ENCODE data around the gene SLAMF6.
"Not testable (repeated sequence)": the region's sequence is repeated elsewhere in the genome, so short reads cannot be mapped to it uniquely, and the experiment has no call there.

SLAMF6 gene

DNA sequence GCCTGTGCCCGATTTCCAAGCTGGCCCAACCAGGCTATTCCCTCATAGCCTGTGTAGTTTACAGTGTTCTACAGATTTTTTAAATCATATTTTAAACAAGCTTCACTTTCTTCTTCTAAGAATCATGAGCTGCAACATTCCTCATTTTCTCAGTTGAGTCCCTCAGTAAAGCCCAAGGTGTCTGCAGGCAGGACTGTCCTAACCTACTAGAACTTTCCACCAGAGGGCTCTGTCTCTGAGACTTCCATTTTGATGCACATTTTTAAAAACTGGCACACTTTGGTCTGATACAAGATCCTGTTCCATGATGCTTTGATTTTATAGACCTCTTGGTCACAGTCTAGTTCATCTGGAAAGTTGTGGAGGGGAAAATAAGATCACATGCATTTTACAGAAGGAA lies 21.6 kb upstream of the SLAMF6 start:
- in situ Hi-C loops (cut with MboI; ENCODE audit: low sequenced_read_pairs) = no loop called here

DNA sequence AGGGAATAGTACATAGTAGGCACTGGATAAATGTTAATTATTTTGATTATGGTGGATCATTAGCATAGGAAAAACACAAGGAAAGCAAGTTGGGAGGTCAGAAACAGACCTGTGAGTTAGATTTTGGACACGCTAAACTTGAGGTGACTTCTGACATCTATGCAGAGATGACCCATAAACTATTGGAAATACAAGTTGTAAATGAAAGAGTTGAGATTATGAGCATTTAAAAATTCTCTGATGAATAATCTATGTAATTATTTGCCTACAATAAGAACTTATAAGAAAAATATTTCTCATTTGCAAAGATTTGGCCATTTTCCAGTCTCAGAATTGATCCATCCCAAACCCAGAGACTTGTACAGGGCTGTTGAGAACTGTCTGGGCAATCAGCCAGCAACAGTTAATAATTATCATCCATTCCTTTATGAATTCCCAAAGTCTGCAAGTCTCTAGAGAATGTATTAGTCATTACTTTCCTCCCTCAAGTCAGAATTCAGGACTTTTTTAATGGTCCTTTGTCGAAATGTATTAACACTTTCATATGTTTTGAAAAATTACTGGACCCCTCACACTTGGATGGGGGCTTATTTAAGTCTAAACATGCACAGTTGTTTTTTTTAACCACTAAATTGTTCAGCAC lies 19.4 kb upstream of the SLAMF6 start:
- in situ Hi-C loops (cut with MboI; ENCODE audit: low sequenced_read_pairs) = no loop called here

DNA sequence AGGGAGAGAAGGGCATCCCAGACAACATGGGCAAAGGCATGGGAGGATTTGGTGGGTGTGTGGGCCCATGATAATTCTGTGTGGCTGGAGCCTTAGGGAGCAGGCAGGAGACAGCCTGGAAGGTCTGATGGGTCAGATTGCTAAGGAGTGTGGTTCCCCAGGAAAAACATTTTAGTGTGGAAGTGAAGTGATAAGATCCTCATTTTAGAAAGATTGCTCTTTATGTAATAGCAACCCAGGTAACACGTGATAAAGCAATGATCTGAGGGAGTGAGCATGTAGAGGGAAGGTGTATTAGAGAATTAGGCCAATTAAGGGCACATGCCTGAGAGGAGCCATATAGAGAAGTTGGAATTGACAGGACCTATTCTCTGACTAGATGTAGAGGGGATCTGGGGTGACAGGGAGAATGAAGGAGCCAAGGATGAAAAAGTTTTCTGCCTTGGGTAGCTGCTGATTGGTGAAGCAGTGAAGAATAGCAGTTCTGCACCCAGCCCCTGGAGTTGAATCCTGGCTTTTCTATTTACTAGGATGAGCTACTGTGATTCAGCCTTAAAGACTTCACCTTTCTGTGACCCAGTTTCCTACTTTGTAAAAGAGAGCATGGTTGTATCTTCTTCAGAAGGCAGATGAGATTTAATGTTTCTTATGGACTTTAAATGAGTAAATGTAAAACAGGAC lies 18.7 kb upstream of the SLAMF6 start:
- in situ Hi-C loops (cut with MboI; ENCODE audit: low sequenced_read_pairs) = no loop called here

DNA sequence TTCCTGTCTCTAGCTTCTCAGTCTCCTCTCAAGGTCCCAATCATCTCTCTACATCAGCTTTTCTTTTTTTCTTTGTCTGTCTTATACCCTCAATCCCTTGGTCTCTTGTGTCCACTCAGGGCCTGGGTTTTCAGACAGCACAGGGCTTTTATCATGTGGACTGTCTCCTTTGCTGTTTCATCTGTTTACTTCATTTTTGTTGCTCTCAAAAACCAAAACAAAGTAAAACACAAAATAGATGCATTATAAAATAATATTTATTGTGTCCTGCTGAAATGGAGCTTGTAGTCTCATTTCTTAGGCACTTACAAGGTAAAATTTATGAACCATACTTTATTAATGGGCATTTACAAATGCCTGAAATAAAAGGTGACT lies 17.8 kb upstream of the SLAMF6 start:
- in situ Hi-C loops (cut with MboI; ENCODE audit: low sequenced_read_pairs) = no loop called here

DNA sequence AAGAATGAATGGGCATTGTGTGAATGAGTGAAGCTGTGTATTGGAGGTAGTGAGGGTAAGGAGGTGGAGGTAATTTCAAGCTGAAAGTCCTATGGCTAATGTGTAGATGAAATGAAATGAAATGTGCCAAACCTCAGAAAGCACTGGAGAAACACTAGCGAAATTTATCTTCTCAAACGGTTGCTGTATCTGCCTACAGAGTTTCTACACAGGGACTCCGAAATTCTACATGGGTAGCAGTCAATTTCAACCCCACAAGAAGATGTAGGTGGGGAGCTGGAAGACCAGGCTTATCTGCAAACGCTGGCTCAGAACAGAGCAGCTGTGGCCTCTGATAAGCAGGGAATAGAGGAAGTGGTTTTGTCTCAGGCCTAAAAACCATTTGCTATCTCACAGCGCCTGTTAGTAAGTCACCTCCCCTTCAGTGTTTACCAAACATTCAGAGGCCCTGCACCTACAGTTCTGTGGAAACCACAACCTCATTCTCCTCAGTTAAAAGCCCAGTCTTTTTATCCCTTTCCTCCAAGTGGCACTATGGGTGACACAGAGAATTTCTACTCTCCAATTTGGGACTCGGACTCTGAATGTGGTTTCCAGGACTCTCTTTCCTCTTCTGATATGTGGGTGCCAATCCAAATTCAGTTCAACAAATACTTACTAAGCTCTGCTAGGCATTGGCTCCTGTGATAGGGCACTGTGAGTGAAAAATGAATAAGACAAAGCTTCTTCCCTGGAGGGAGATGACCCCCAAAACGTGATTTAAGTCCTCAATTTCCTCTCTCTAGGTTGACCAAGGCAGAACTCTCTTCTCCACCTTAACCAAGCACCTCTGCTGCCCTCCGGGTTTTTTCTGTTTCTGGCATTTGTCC lies 17.2 kb upstream of the SLAMF6 start:
- in situ Hi-C loops (cut with MboI; ENCODE audit: low sequenced_read_pairs) = no loop called here

DNA sequence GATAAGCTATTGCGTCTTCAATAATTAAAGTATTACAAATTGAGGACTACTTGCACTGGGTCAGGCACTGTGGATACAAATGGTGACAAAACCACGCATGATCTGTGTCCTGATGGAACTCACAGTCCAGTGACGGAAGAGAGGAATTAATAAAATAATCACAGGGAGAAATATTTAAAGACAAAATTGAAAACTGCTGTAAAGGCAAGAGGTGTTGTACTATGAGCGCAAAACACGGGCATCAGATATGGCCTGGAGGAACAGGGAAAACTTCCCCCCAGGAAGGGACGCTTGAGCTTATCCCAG lies 16.6 kb upstream of the SLAMF6 start:
- in situ Hi-C loops (cut with MboI; ENCODE audit: low sequenced_read_pairs) = no loop called here

DNA sequence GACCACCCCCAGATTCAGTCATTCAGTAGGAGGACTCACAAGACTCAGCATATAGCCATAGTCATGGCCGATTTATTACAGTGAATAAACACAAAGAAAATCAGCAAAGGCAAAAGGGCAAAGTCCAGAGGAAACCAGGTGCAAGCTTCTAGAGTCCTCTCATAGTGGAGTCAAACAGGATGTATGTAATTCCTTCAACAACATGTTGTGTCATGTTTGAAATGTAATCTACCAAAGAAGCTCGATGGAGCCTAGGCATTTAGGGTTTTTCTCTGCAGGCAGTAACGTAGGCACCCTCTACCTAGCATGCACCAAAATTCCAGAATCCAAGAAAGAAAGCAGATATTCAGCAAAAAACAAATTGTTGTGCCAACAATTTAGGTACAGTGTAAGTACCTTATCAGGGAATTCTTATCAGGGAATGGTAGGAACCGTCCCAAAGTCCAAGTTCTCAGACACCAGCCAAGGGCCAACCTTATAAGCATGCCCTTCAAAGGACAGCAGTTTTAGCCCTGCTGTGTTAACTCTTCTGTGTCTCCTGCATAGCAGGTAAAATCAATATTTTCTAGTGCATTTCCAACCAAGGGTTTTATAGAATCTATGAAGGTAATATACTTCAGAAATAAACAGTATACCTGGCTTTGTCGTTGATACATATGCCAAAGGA lies 16.1 kb upstream of the SLAMF6 start:
- in situ Hi-C loops (cut with MboI; ENCODE audit: low sequenced_read_pairs) = no loop called here

DNA sequence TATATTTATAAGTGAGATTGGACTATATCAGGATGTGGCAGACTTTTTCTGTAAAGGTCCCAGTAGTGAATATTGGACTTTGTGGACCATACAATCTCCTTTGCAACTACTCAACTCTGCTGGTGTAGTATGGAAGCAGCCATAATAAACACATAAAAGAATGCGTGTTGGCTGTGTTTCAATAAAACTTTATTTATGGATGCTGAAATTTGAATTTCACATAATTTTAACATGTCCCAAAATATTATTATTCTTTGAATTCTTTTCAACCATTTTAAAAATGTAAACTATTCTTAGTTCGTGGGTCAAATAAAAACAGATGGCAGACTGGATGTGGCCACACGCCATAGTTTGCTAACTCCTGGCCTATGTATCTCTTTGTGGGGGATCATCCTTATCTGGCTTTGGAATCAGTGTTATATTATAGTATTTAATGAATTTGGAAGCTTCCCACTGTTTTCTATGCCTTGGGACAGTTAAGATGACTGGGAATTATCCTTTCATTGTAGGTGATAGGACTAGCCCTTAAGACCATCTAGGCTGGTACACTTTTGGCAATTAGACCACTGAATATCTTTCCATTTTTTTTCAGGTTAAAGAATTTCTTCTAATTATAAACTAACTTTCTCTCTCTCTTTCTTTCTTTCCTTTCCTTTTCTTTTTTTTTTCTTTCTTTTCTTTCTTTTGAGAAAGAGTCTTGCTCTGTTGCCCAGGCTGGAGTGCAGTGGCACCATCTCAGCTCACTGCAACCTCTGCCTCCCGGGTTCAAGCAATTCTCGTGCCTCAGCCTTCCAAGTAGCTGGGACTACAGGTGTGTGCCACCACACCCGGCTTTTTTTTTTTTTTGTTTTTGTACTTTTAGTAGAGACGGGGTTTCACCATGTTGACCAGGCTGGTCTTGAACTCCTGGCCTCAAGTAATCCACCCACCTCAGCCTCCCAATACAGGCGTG lies 14.9 kb upstream of the SLAMF6 start:
- in situ Hi-C loops (cut with MboI; ENCODE audit: low sequenced_read_pairs) = no loop called here

DNA sequence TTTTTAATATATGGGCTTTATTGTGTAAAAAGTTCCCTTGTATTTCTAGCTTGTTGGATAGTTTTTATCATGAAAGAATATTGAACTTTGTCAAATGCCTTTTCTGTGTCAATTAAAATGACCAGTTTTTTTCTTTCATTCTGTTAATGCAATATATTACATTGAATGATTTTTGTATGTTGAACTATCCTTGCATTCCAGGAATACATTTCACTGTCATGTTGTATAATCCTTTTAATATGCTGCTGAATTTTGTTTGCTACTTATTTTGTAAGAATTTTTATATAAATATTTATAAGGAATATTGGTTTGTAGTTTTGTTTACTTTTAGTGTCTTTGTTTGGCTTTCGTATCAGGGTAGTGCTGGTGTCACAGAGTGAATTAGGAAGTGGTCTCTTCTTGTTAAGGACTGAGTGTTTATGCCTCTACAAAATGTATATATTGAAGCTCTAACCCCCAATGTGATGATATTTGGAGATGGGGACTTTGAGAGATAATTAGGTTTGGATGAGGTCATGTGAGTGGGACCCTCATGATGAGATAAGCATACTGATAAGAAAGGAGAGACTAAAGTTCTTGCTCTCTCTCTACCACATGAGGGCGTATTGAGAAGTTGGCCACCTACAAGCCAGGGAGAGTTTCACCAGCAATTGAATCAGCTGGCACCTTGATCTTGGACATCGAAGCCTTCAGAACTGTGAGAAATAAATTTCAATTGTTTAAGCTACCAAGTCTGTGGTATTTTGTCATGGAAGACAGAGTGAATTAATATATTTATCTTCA lies 12.0 kb upstream of the SLAMF6 start:
- in situ Hi-C loops (cut with MboI; ENCODE audit: low sequenced_read_pairs) = no loop called here

DNA sequence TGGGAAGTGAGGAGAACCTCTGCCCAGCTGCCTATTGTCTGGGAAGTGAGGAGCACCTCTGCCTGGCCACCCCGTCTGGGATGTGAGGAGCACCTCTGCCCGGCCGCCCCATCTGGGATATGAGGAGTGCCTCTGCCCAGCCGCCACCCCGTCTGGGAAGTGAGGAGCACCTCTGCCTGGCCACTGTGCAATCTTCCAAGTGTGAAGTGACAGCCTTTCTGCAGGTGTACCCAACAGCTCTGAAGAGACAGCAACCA lies 9.4 kb upstream of the SLAMF6 start:
- in situ Hi-C loops (cut with MboI; ENCODE audit: low sequenced_read_pairs) = not testable (repeated sequence)

DNA sequence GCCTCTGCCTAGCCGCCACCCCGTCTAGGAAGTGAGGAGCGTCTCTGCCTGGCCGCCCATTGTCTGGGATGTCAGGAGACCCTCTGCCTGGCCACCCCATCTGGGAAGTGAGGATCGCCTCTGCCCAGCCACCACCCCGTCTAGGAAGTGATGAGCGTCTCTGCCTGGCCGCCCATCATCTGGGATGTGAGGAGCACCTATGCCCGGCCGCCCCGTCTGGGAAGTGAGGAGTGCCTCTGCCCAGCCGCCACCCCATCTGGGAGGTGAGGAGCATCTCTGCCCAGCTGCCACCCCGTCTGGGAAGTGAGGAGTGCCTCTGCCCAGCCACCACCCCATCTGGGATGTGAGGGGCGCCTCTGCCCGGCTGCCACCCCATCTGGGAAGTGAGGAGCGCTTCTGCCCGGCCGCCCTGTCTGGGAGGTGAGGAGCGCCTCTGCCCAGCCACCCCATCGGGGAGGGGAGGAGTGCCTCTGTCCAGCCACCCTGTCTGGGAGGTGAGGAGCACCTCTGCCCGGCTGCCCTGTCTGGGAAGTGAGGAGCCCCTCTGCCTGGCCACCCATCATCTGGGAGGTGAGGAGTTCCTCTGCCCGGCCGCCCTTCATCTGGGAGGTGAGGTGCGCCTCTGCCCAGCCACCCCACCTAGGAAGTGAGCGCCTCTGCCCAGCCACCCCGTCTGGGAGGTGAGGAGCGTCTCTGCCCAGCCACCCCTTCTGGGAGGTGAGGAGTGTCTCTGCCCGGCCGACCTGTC lies 8.9 kb upstream of the SLAMF6 start:
- in situ Hi-C loops (cut with MboI; ENCODE audit: low sequenced_read_pairs) = not testable (repeated sequence)

DNA sequence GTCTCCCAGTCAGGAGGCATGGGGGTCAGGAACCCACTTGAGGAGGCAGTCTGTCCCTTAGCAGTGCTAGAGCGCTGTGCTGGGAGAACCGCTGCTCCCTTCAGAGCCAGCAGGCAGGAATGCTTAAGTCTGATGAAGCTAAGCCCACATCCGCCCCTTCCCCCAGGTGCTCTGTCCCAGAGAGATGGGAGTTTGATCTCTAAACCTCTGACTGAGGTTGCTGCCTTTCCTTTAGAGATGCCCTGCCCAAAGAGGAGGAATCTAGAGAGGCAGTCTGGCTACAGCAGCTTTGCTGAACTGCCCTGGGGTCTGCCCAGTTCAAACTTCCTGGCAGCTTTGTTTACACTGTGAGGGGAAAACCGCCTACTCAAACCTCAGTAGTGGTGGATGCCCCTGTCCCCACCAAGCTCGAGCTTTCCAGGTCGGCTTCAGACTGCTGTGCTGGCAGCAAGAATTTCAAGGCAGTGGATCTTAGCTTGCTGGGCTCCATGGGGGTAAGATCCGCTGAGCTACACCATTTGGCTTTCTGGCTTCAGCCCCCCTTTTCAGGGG lies 6.4 kb upstream of the SLAMF6 start:
- in situ Hi-C loops (cut with MboI; ENCODE audit: low sequenced_read_pairs) = not testable (repeated sequence)

DNA sequence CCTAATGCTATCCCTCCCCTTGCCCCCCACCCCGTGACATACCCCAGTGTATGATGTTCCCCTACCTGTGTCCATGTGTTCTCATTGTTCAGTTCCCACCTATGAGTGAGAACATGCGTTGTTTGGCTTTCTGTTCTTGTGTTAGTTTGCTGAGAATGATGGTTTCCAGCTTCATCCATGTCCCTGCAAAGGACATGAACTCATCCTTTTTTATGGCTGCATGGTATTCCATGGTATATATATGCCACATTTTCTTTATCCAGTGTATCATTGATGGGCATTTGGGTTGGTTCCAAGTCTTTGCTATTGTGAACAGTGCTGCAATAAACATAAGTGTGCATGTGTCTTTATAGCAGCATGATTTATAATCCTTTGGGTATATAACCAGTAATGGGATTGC lies 734 bp upstream of the SLAMF6 start:
- in situ Hi-C loops (cut with MboI; ENCODE audit: low sequenced_read_pairs) = not testable (repeated sequence)

DNA sequence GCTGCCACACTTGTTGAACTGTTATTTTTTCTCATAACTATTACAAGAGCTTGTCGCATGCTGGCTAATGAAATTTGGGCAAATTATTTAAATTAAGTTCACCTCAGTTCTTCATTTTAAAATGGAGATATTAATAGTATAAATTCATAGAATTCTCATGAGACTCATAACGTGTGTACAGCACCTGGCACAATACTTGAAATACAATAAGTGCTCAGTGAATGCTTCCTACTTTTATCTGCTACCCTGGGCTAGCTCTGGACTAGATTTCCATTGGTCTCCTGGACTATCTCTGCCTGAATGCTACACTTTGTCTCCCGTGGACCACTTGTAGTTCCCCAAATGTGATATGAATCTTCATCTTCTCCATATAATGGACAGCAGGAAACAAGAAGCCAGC lies 919 bp downstream of the SLAMF6 start:
- in situ Hi-C loops (cut with MboI; ENCODE audit: low sequenced_read_pairs) = no loop called here

DNA sequence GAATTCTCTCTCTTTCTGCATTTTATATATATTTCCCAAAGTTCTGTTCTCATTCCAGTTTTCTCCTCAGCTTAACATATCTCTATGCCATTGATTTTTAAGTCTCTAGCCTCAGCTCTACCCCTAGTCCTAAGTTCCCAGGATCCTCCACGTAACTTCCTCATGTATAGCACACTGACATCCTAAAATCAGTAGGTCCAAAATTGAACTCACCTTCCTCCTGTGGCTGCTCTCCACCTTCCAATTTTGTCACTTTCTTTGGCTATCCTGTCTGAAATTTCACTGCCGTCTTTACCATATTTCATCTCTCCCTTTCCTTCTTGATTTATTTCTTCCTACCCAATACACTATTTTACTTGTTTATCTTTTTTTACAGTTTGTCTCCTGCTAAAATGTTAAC lies 1.5 kb downstream of the SLAMF6 start:
- in situ Hi-C loops (cut with MboI; ENCODE audit: low sequenced_read_pairs) = no loop called here

DNA sequence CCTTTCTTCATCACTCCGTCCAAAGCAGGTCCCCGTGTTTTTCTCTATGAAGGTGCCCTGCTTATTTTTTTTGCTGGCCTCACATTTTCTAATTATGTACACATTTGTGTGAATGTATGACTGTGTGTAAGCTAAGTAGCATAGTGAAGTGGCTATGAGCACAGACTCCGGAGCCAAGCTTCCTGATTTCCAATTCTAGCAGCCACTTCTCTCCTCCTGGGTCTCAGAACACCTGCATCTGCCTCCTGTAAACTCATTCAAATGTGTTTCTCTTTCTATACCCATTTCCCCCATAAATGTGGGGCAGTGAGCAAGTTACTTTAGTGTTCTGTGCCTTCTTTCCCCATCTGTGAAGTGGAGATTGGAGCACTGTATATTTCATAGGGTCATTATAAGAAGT lies 2.1 kb downstream of the SLAMF6 start:
- in situ Hi-C loops (cut with MboI; ENCODE audit: low sequenced_read_pairs) = no loop called here

DNA sequence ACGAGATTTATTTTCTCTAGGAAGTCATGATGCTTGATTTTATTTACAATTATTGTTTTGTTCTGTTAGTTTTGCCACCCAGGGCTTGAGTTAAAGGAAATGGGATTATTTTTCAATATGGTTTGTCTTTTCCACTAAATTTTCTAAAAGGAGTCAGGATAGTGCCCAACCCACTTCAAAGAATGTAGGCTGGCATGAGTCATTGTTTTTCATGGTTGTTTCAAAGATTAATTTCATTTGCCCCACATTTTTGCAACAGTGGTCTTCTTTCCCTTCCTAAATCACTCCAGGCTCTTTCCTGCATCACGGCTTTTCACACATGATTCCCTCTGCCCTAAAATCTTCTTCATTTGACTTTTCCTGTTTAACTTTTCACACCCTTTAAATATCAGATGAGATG lies 2.5 kb downstream of the SLAMF6 start:
- in situ Hi-C loops (cut with MboI; ENCODE audit: low sequenced_read_pairs) = no loop called here

DNA sequence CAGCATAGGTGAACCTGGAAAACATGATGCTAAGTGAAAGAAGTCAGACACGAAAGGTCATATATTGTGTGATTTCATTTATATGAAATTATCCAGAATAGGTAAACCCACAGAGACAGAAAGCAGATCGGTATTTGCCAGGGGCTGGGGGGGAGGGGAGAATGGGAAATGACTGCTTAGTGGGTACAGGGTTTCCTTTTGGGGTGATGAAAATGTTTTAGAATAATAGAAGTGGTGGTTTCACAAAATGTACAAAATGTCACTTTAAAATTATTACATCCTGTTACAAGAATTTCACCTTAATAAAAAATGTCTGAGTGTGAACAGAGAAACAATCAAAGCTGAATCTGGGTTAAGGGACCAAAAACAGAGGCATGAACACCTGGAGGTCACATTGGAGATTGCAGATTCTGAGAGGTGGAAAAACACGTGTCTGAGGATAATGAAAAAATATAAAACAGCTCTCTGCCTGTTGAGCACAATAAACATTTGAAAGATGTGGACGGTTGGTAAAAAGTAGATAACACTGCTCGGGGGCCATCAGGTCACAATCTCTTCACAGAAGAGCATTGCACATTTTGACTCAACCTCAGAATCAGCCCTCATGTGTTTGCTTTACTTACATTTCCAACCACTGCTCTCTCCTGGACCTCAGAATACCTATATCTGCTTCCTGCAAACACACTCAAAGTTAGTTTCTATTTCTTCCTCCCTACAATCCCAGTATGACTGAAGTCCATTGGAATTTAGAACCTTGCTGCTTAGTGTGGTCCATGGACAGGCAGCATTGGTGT lies 3.2 kb downstream of the SLAMF6 start:
- in situ Hi-C loops (cut with MboI; ENCODE audit: low sequenced_read_pairs) = no loop called here
